ENCODE data around the gene CIT.

GRCh38 chr12:119730381-119730780 is 146.7 kb downstream of the CIT start:
- TF ChIP-seq CTCF (IDR thresholded peaks at IDR 0.05) (no peak), POLR2A (IDR thresholded peaks at IDR 0.05) (no peak)

Data from body of pancreas (tissue), 4 donors.